ENCODE measurements around the gene NIN.
A peak's percentile ranks its signal among the peaks of the same experiment; 100 is the strongest.

NIN gene

DNA sequence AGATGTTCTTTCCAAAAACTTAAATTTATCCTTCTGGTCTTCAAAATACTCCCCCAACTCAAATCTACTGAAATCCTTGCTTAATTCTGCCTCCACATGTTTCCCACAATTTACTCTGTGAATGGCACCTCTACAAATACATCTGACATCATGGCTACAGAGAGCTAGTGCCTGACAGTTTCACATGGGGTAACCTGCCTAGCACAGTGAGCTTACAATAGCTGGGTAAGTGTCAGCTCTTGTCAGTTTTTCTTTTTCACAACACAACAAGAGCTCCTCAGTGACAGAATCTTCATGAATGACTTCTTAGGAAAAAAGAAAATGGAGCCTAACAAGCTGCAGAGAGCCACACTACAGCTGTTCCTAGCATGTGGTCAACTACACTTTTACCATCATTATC is 54.4 kb downstream of the NIN start:
- no peaks in the 10 kb centered on the region for H3K79me1 ChIP-seq (ENCODE audit: low read length)
- no peak overlapping the region for H4K5ac ChIP-seq (ENCODE audit: low read length)
- H4K8ac ChIP-seq (ENCODE audit: low read depth, low read length): no peak overlapping the region
- no peak overlapping the region for H3K18ac ChIP-seq (ENCODE audit: low read length)
- H3K56ac ChIP-seq (ENCODE audit: low read length): no peak overlapping the region
- no peak overlapping the region for H2AK5ac ChIP-seq (ENCODE audit: low read length)
- no peak overlapping the region for H3K9ac ChIP-seq (ENCODE audit: low read length)
- H2BK5ac ChIP-seq (ENCODE audit: low read length): no peak overlapping the region
- H2BK120ac ChIP-seq (ENCODE audit: low read depth, low read length): no peak overlapping the region
- no peaks in the 10 kb centered on the region for H3K27me3 ChIP-seq (ENCODE audit: insufficient read depth, low read length, poor library complexity)
- H2BK15ac ChIP-seq (replicated peaks; ENCODE audit: low read depth): no peak overlapping the region
- no peak overlapping the region for H3K4me3 ChIP-seq (ENCODE audit: low read length)
- peaks cover 8% of the 10 kb centered on the region for H3K4me1 ChIP-seq (ENCODE audit: control insufficient read depth, low read depth, low read length)
- H3K79me2 ChIP-seq (ENCODE audit: control insufficient read depth, insufficient read depth, low read length): no peaks in the 10 kb centered on the region
- no peak for DNase-seq
- H3K23ac ChIP-seq (ENCODE audit: low read length): no peak overlapping the region
- no peak overlapping the region for H3K4ac ChIP-seq (ENCODE audit: low read depth, low read length)
- peaks cover 3% of the 10 kb centered on the region for H3K36me3 ChIP-seq (ENCODE audit: control insufficient read depth, insufficient read depth, low read length)
- H3K4me2 ChIP-seq (ENCODE audit: low read length): no peak overlapping the region
- no peak overlapping the region for H3K27ac ChIP-seq (ENCODE audit: low read depth, low read length)

GRCh38 chr14:50775357-50775756 is 55.6 kb downstream of the NIN start:
- peak; percentile 74 for DNase-seq
- no peak overlapping the region for H3K18ac ChIP-seq (ENCODE audit: low read length)
- no peak overlapping the region for H2BK15ac ChIP-seq (replicated peaks; ENCODE audit: low read depth)
- H3K23ac ChIP-seq (ENCODE audit: low read length): no peak overlapping the region
- peaks cover 4% of the 10 kb centered on the region for H3K4me1 ChIP-seq (ENCODE audit: control insufficient read depth, low read depth, low read length)
- H3K4ac ChIP-seq (ENCODE audit: low read depth, low read length): no peak overlapping the region
- no peak overlapping the region for H3K56ac ChIP-seq (ENCODE audit: low read length)
- H3K79me1 ChIP-seq (ENCODE audit: low read length): no peaks in the 10 kb centered on the region
- no CpG with 5 or more reads among the region's 2 CpGs for WGBS (ENCODE audit: extremely low coverage, insufficient coverage, low lambda C conversion rate)
- no peak overlapping the region for H3K4me2 ChIP-seq (ENCODE audit: low read length)
- H3K9ac ChIP-seq (ENCODE audit: low read length): no peak overlapping the region
- no peaks in the 10 kb centered on the region for H3K27me3 ChIP-seq (ENCODE audit: insufficient read depth, low read length, poor library complexity)
- no peak overlapping the region for H2BK5ac ChIP-seq (ENCODE audit: low read length)
- no peaks in the 10 kb centered on the region for H3K79me2 ChIP-seq (ENCODE audit: control insufficient read depth, insufficient read depth, low read length)
- H4K5ac ChIP-seq (ENCODE audit: low read length): no peak overlapping the region
- no peak overlapping the region for H3K27ac ChIP-seq (ENCODE audit: low read depth, low read length)
- peaks cover 7% of the 10 kb centered on the region for H3K36me3 ChIP-seq (ENCODE audit: control insufficient read depth, insufficient read depth, low read length)
- H2AK5ac ChIP-seq (ENCODE audit: low read length): no peak overlapping the region
- no peak overlapping the region for H2BK120ac ChIP-seq (ENCODE audit: low read depth, low read length)
- no peak overlapping the region for H4K8ac ChIP-seq (ENCODE audit: low read depth, low read length)
- H3K4me3 ChIP-seq (ENCODE audit: low read length): no peak overlapping the region

DNA sequence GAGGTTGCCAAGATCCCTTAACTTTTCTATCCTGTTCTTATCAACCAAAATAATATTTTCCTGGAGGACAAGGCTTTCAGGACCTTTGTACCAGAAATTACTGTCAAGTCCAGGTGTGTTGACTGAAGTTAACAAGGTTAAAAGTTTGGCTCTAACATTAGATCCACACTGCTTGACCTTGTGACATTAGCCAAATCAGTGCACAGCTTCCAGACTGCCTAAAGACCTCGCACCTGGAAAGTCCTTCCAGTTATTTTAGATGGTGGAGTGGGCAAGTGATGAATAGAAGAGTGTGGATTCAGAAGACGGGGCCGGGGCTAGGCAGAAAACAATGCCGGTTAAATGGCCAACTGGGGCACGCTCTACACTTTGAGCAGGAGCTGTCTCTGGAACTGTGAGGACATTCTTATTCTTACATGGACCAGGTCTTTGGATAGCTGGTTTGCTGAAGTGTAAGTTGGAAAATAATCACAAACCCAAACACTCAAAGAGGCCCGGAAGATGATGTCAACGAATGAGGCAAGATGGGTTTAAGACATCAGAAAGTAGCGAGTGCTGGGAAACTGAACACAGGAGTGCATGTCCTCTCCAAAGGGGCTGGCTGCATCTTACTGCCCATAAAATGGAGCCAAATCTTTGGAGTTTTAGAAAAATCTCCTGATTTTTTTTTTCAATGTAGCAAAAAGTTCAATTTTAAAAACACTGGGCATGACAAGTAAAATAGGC is 56.3 kb downstream of the NIN start:
- H3K4me1 ChIP-seq (ENCODE audit: control insufficient read depth, low read depth, low read length): no peaks in the 10 kb centered on the region
- peaks cover 7% of the 10 kb centered on the region for H3K36me3 ChIP-seq (ENCODE audit: control insufficient read depth, insufficient read depth, low read length)
- H3K4me2 ChIP-seq (ENCODE audit: low read length): no peak overlapping the region
- H3K4me3 ChIP-seq (ENCODE audit: low read length): no peak overlapping the region
- no peak overlapping the region for H4K8ac ChIP-seq (ENCODE audit: low read depth, low read length)
- H3K56ac ChIP-seq (ENCODE audit: low read length): no peak overlapping the region
- no peak overlapping the region for H2BK120ac ChIP-seq (ENCODE audit: low read depth, low read length)
- no peak overlapping the region for H2BK15ac ChIP-seq (replicated peaks; ENCODE audit: low read depth)
- no peak overlapping the region for H2AK5ac ChIP-seq (ENCODE audit: low read length)
- no peak overlapping the region for H3K27ac ChIP-seq (ENCODE audit: low read depth, low read length)
- no peaks in the 10 kb centered on the region for H3K79me2 ChIP-seq (ENCODE audit: control insufficient read depth, insufficient read depth, low read length)
- no peak for DNase-seq
- H2BK5ac ChIP-seq (ENCODE audit: low read length): no peak overlapping the region
- peak overlapping the region; percentile 64 for H3K18ac ChIP-seq (ENCODE audit: low read length)
- no CpG with 5 or more reads among the region's 8 CpGs for WGBS (ENCODE audit: extremely low coverage, insufficient coverage, low lambda C conversion rate)
- no peak overlapping the region for H3K4ac ChIP-seq (ENCODE audit: low read depth, low read length)
- H3K23ac ChIP-seq (ENCODE audit: low read length): no peak overlapping the region
- H3K27me3 ChIP-seq (ENCODE audit: insufficient read depth, low read length, poor library complexity): no peaks in the 10 kb centered on the region
- no peaks in the 10 kb centered on the region for H3K79me1 ChIP-seq (ENCODE audit: low read length)
- no peak overlapping the region for H4K5ac ChIP-seq (ENCODE audit: low read length)
- no peak overlapping the region for H3K9ac ChIP-seq (ENCODE audit: low read length)

DNA sequence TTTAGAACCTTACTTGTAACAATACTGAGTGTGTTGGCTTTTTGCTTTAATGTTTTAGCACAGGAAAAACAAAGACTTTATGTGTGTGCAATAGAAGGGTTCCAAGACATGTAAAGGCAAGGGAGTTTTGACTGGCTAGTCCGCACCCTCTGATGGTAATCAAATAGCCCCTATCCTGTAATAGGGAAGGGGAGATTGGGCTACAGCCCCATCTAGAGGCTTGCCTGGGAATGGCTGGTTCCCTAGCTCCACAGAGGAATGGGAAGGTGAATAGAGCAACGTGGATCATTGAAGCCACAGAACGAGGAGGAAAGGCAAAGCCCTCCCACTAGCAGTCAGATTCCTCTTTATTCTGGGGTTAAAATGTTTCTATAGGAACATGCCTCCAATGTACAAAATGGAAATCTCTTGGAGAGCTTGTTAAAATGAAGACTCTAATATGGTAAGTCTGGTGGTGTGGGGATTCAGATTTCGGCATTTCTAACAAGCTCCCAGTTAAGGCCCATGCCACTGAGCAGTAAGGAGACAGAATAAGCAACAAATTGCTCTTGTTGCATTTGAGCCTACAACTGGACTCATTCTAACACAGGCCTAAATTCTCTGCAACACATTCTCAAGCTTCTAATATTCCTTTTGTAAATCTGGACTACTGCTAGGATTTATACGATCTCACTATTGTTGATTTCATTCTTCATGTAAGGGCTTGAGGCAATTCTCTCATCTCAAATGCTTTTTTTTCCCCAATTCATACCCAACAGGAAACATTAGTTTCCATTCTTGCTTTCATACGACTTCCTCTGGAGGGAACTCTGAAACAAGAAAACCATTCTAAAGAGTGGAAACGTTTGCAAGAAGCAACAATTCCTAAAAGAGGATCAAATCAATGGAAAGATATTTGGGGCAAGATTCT is 57.1 kb downstream of the NIN start:
- H3K4me3 ChIP-seq (ENCODE audit: low read length): no peak overlapping the region
- H4K8ac ChIP-seq (ENCODE audit: low read depth, low read length): no peak overlapping the region
- peaks cover 7% of the 10 kb centered on the region for H3K36me3 ChIP-seq (ENCODE audit: control insufficient read depth, insufficient read depth, low read length)
- no peak overlapping the region for H2AK5ac ChIP-seq (ENCODE audit: low read length)
- no peak overlapping the region for H2BK15ac ChIP-seq (replicated peaks; ENCODE audit: low read depth)
- H3K18ac ChIP-seq (ENCODE audit: low read length): no peak overlapping the region
- no peak overlapping the region for H2BK120ac ChIP-seq (ENCODE audit: low read depth, low read length)
- no peaks in the 10 kb centered on the region for H3K4me1 ChIP-seq (ENCODE audit: control insufficient read depth, low read depth, low read length)
- no peak overlapping the region for H3K23ac ChIP-seq (ENCODE audit: low read length)
- H3K79me2 ChIP-seq (ENCODE audit: control insufficient read depth, insufficient read depth, low read length): no peaks in the 10 kb centered on the region
- H2BK5ac ChIP-seq (ENCODE audit: low read length): no peak overlapping the region
- no peak overlapping the region for H3K56ac ChIP-seq (ENCODE audit: low read length)
- no peaks in the 10 kb centered on the region for H3K79me1 ChIP-seq (ENCODE audit: low read length)
- H3K4me2 ChIP-seq (ENCODE audit: low read length): no peak overlapping the region
- H3K27ac ChIP-seq (ENCODE audit: low read depth, low read length): no peak overlapping the region
- no peak overlapping the region for H3K4ac ChIP-seq (ENCODE audit: low read depth, low read length)
- peak; percentile 75 for DNase-seq
- WGBS (ENCODE audit: extremely low coverage, insufficient coverage, low lambda C conversion rate): no CpG with 5 or more reads among the region's 7 CpGs
- H3K27me3 ChIP-seq (ENCODE audit: insufficient read depth, low read length, poor library complexity): no peaks in the 10 kb centered on the region
- H4K5ac ChIP-seq (ENCODE audit: low read length): no peak overlapping the region
- H3K9ac ChIP-seq (ENCODE audit: low read length): no peak overlapping the region

- H3K27ac ChIP-seq (ENCODE audit: low read depth, low read length): no peak overlapping the region
- no peak overlapping the region for H4K5ac ChIP-seq (ENCODE audit: low read length)
- no peaks in the 10 kb centered on the region for H3K27me3 ChIP-seq (ENCODE audit: insufficient read depth, low read length, poor library complexity)
- no peak overlapping the region for H3K9ac ChIP-seq (ENCODE audit: low read length)
- no peak overlapping the region for H2AK5ac ChIP-seq (ENCODE audit: low read length)
- H3K56ac ChIP-seq (ENCODE audit: low read length): no peak overlapping the region
- no peak overlapping the region for H2BK15ac ChIP-seq (replicated peaks; ENCODE audit: low read depth)
- DNase-seq: no peak
- H3K4ac ChIP-seq (ENCODE audit: low read depth, low read length): no peak overlapping the region
- H3K79me1 ChIP-seq (ENCODE audit: low read length): no peaks in the 10 kb centered on the region
- H3K4me2 ChIP-seq (ENCODE audit: low read length): no peak overlapping the region
- no CpG with 5 or more reads among the region's 7 CpGs for WGBS (ENCODE audit: extremely low coverage, insufficient coverage, low lambda C conversion rate)
- H3K18ac ChIP-seq (ENCODE audit: low read length): no peak overlapping the region
- H2BK120ac ChIP-seq (ENCODE audit: low read depth, low read length): no peak overlapping the region
- no peak overlapping the region for H4K8ac ChIP-seq (ENCODE audit: low read depth, low read length)
- H3K79me2 ChIP-seq (ENCODE audit: control insufficient read depth, insufficient read depth, low read length): no peaks in the 10 kb centered on the region
- H2BK5ac ChIP-seq (ENCODE audit: low read length): no peak overlapping the region
- H3K23ac ChIP-seq (ENCODE audit: low read length): no peak overlapping the region
- no peaks in the 10 kb centered on the region for H3K4me1 ChIP-seq (ENCODE audit: control insufficient read depth, low read depth, low read length)
- peaks cover 7% of the 10 kb centered on the region for H3K36me3 ChIP-seq (ENCODE audit: control insufficient read depth, insufficient read depth, low read length)
- no peak overlapping the region for H3K4me3 ChIP-seq (ENCODE audit: low read length)
These were observed 58.5 kb downstream of the NIN start for GRCh38 chr14:50772412-50772811.

Data from mesendoderm (in vitro differentiated cells).